ENCODE data around the gene SPOP.
A peak's percentile ranks its signal among the peaks of the same experiment; 100 is the strongest.

GRCh38 chr17:49557312-49558024 lies 120.4 kb downstream of the SPOP start:
- no peak for TF ChIP-seq POLR2A (IDR thresholded peaks at IDR 0.05)
- TF ChIP-seq, protein P1, sequence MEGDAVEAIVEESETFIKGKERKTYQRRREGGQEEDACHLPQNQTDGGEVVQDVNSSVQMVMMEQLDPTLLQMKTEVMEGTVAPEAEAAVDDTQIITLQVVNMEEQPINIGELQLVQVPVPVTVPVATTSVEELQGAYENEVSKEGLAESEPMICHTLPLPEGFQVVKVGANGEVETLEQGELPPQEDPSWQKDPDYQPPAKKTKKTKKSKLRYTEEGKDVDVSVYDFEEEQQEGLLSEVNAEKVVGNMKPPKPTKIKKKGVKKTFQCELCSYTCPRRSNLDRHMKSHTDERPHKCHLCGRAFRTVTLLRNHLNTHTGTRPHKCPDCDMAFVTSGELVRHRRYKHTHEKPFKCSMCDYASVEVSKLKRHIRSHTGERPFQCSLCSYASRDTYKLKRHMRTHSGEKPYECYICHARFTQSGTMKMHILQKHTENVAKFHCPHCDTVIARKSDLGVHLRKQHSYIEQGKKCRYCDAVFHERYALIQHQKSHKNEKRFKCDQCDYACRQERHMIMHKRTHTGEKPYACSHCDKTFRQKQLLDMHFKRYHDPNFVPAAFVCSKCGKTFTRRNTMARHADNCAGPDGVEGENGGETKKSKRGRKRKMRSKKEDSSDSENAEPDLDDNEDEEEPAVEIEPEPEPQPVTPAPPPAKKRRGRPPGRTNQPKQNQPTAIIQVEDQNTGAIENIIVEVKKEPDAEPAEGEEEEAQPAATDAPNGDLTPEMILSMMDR (IDR thresholded peaks at IDR 0.05), result peak; percentile 17 to 40 (median 35)
